GM12873 (cell line): ENCODE measurements around the gene RPLP2.

Source experiments
- CTCF ChIP-seq: IDR thresholded peaks from 2 replicates; pipeline ENCODE4 v1.5.1; 2012; ENCODE audit warnings: low read depth, mild to moderate bottlenecking, moderate library complexity, low read length, control low read depth; ENCODE audit not compliant: insufficient read depth; ENCODE audit errors: missing control alignments

The RPLP2 gene

GRCh38 chr11:789943-790342 lies 19.8 kb upstream of the RPLP2 start, which contains the start of gene CEND1:
TSS of gene CEND1 (minus strand) at chr11:790090. CDS start at chr11:788576, 1,514 bp downstream.
- TF ChIP-seq CTCF: no peak

GRCh38 chr11:790721-791564 lies 18.8 kb upstream of the RPLP2 start:
- TF ChIP-seq CTCF: no peak

GRCh38 chr11:791658-792534 lies 17.9 kb upstream of the RPLP2 start:
- TF ChIP-seq CTCF: no peak

GRCh38 chr11:792535-792821 lies 17.3 kb upstream of the RPLP2 start:
- TF ChIP-seq CTCF: no peak

GRCh38 chr11:792873-793272 lies 16.9 kb upstream of the RPLP2 start:
- no peak for TF ChIP-seq CTCF

- TF ChIP-seq CTCF: no peak
Observed at GRCh38 chr11:793556-793955, 16.2 kb upstream of the RPLP2 start.
